Peyer's patch (tissue), 4 donors: ENCODE data around the gene TMEM40. TPM values are rescaled to one million over a fixed set of nuclear protein-coding genes. Genes with fewer than 3 reads are reported as not detected.
A peak's percentile ranks its signal among the peaks of the same experiment; 100 is the strongest.

Experiments
- DNase-seq, 3 donors: peaks; one replicate each; pipeline ENCODE4 v3.0.0-alpha.2; 2017 to 2019
- H3K27ac ChIP-seq, 4 donors: fragments of 200-600 bp; sonication (generic); one replicate each; pipeline ENCODE4 v1.5.1; 2016 to 2019
- H3K27me3 ChIP-seq, 2 donors: fragments of 200-600 bp; sonication (generic); one replicate each; pipeline ENCODE4 v1.5.1; 2019
- H3K36me3 ChIP-seq, 3 donors: fragments of 200-600 bp; sonication (generic); one replicate each; pipeline ENCODE4 v1.5.1; 2016 to 2019
- H3K4me1 ChIP-seq, 4 donors: fragments of 200-600 bp; sonication (generic); one replicate each; pipeline ENCODE4 v1.5.1; 2016 to 2019
- H3K4me3 ChIP-seq, 4 donors: fragments of 200-600 bp; sonication (generic); 1 replicate in 3 of 4; 2 replicates in 1 of 4; pipeline ENCODE4 v1.5.1; 2016 to 2019; ENCODE audit warnings: mild to moderate bottlenecking in 1 of 4
- H3K9me3 ChIP-seq, 4 donors: fragments of 200-600 bp; sonication (generic); one replicate each; pipeline ENCODE4 v1.5.1; 2016 to 2019; ENCODE audit warnings: mild to moderate bottlenecking in 1 of 4
- CTCF ChIP-seq, 6 experiments: fragments of 450-650 bp in 4 of 6; fragments of 200-600 bp in 2 of 6; sonication (generic) in 1 of 6; IDR thresholded peaks; one replicate each; pipeline ENCODE4 v1.5.1; 2017 to 2019; ENCODE audit warnings: antibody characterized with exemption in 6 of 6, mild to moderate bottlenecking in 3 of 6, moderate library complexity in 1 of 6
- POLR2A ChIP-seq, 2 donors: fragments of 450-650 bp; IDR thresholded peaks; one replicate each; pipeline ENCODE4 v1.5.1; 2017; ENCODE audit warnings: antibody characterized with exemption in 2 of 2, mild to moderate bottlenecking in 2 of 2, moderate library complexity in 2 of 2
- total RNA-seq, 4 donors: library from RNA; depleted of rRNA; stranded (reverse); fragments of >200 nt; gene quantifications; one replicate each; pipeline ENCODE4 v1.1.0, GENCODE V29; 2016

Gene TMEM40
- total RNA-seq, 4 donors from 2014 or later = not detected

DNA sequence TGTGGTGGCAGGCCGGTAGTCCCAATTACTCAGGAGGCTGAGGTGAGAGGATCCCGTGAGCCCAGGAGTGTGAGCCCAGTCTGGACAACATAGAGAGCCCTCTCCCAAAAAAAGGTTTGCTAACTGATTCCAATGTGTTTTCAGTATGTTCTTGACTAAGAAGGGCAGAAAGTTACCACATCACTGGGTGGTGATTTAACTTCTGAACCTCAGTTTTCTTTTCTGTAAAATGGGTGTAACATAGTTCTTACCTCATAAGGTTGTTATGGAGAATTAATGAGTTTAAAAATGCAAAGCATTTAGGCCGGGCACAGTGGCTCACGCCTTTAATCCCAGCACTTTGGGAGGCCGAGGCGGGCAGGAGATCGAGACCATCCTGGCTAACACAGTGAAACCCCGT lies 66.6 kb downstream of the TMEM40 start:
- no peaks in the 10 kb centered on the region for H3K9me3 ChIP-seq
- no peak for DNase-seq
- no peak for TF ChIP-seq POLR2A (IDR thresholded peaks at IDR 0.05)
- no peak for TF ChIP-seq CTCF (IDR thresholded peaks at IDR 0.05)
- H3K27ac ChIP-seq = peak overlapping the region in 2 of 4 donors; percentile 35 to 43
- peaks cover 0 to 16% (median 0%) of the 10 kb centered on the region in 4 donors for H3K4me1 ChIP-seq
- no peaks in the 10 kb centered on the region for H3K36me3 ChIP-seq
- no peaks in the 10 kb centered on the region for H3K27me3 ChIP-seq
- H3K4me3 ChIP-seq = no peak overlapping the region

- no peaks in the 10 kb centered on the region for H3K9me3 ChIP-seq
- no peaks in the 10 kb centered on the region for H3K27me3 ChIP-seq
- no peak overlapping the region for H3K4me3 ChIP-seq
- peaks cover 0 to 16% (median 0%) of the 10 kb centered on the region in 4 donors for H3K4me1 ChIP-seq
- no peak for DNase-seq
- TF ChIP-seq CTCF (IDR thresholded peaks at IDR 0.05) (no peak), POLR2A (IDR thresholded peaks at IDR 0.05) (no peak)
- H3K36me3 ChIP-seq = no peaks in the 10 kb centered on the region
- H3K27ac ChIP-seq = no peak overlapping the region
Observed at GRCh38 chr3:12689997-12690711, 68.9 kb downstream of the TMEM40 start.

DNA sequence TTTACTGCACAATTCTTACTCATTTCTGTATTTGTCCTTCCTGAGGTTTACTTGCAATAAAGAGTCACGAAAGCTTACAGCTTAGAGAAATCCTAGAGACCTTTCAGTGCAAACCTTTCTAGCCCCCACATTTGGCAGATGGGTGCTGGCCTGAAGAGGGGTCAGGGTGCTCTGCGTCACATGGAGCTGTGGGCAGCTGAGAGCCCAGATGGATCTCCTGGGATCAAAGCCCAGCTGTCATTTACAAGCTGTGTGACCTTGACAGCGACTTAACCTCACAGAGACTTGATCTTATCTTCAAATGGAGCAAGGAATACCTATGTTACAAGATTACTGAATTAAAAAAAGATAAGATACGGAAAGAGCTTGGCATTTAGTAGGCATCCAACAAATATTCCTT lies 71.1 kb downstream of the TMEM40 start:
- Histone ChIP-seq H3K9me3 (no peaks in the 10 kb centered on the region), H3K27ac (peak overlapping the region in 2 of 4 donors; percentile 14 to 73), H3K4me3 (no peak overlapping the region), H3K4me1 (no peaks in the 10 kb centered on the region), H3K27me3 (no peaks in the 10 kb centered on the region), H3K36me3 (no peaks in the 10 kb centered on the region)
- TF ChIP-seq CTCF (IDR thresholded peaks at IDR 0.05) (no peak), POLR2A (IDR thresholded peaks at IDR 0.05) (no peak)
- DNase-seq = peak in 2 of 3 donors; percentile 49 to 50

- Histone ChIP-seq H3K4me1 (no peaks in the 10 kb centered on the region), H3K9me3 (no peaks in the 10 kb centered on the region), H3K27ac (no peak overlapping the region), H3K4me3 (no peak overlapping the region), H3K36me3 (no peaks in the 10 kb centered on the region), H3K27me3 (no peaks in the 10 kb centered on the region)
- no peak for DNase-seq
- no peak for TF ChIP-seq CTCF (IDR thresholded peaks at IDR 0.05)
- TF ChIP-seq POLR2A (IDR thresholded peaks at IDR 0.05) = no peak
Observed at GRCh38 chr3:12686096-12686495, 73.0 kb downstream of the TMEM40 start.

Other genes starting within 250 kb of the TMEM40 start
- gene MKRN2OS, start 213.8 kb downstream of the TMEM40 start, total RNA-seq = 10 to 100 TPM in 2 of 4 donors, 1 to 10 TPM in 2; 6.6 to 17.2 (median 9.6) TPM
- 10 to 100 TPM; 21.5 to 28.9 (median 23.6) TPM for gene MKRN2, start 202.2 kb downstream of the TMEM40 start, total RNA-seq
- gene RAF1, start 95.1 kb downstream of the TMEM40 start, total RNA-seq = 100 to 1,000 TPM; 121 to 133 (median 126) TPM
- 1 to 10 TPM; 1.4 to 4.1 (median 2.1) TPM for gene CAND2, start 37.4 kb upstream of the TMEM40 start, total RNA-seq
- gene RPL32, start 82.3 kb upstream of the TMEM40 start, total RNA-seq = 100 to 1,000 TPM; 258 to 541 (median 430) TPM